SK-N-SH treated with all-trans-retinoic acid at 6 μM for 48 hours (cell line): ENCODE results near the gene NAA38.

Experiments used
- OSR1 ChIP-seq: fragments of 250-450 bp; sonication (Bioruptor Pico); IDR thresholded peaks from 2 replicates; pipeline ENCODE4 v1.8.0; 2022; ENCODE audit warnings: moderate library complexity, mild to moderate bottlenecking, inconsistent platforms
- PPARA ChIP-seq: fragments of 250-450 bp; sonication (Bioruptor Pico); IDR thresholded peaks from 2 replicates; pipeline ENCODE4 v1.5.0; 2020; ENCODE audit warnings: mild to moderate bottlenecking, borderline replicate concordance
- TOX ChIP-seq: fragments of 250-450 bp; sonication (Bioruptor Pico); IDR thresholded peaks from 2 replicates; pipeline ENCODE4 v1.8.0; 2021; ENCODE audit warnings: mild to moderate bottlenecking, moderate library complexity, borderline replicate concordance
- ZC3H10 ChIP-seq: fragments of 250-450 bp; sonication (Bioruptor Pico); IDR thresholded peaks from 2 replicates; pipeline ENCODE4 v1.5.1; 2021; ENCODE audit warnings: mild to moderate bottlenecking, moderate library complexity
- ZFP30 ChIP-seq: fragments of 450-650 bp; formaldehyde crosslinking; IDR thresholded peaks from 2 replicates; pipeline ENCODE4 v1.5.0; 2022; ENCODE audit warnings: mild to moderate bottlenecking, moderate library complexity
- TF ChIP-seq, protein P1 (sequence below): fragments of 250-450 bp; sonication (Bioruptor Pico); IDR thresholded peaks from 2 replicates; pipeline ENCODE4 v1.8.0; 2020; ENCODE audit warnings: mild to moderate bottlenecking, moderate library complexity, borderline replicate concordance
- TF ChIP-seq, protein P2 (sequence below): fragments of 250-450 bp; sonication (Bioruptor Pico); IDR thresholded peaks from 2 replicates; pipeline ENCODE4 v1.5.0; 2020; ENCODE audit warnings: mild to moderate bottlenecking, moderate library complexity
- TF ChIP-seq, protein P3 (sequence below): fragments of 250-450 bp; sonication (Bioruptor Pico); IDR thresholded peaks from 2 replicates; pipeline ENCODE4 v1.8.0; 2021; ENCODE audit warnings: low read depth, mild to moderate bottlenecking, moderate library complexity, borderline replicate concordance
- TF ChIP-seq, protein P4 (sequence below): fragments of 250-450 bp; sonication (Bioruptor Pico); IDR thresholded peaks from 2 replicates; pipeline ENCODE4 v1.5.1; 2020; ENCODE audit warnings: low read depth, mild to moderate bottlenecking, moderate library complexity

DNA sequence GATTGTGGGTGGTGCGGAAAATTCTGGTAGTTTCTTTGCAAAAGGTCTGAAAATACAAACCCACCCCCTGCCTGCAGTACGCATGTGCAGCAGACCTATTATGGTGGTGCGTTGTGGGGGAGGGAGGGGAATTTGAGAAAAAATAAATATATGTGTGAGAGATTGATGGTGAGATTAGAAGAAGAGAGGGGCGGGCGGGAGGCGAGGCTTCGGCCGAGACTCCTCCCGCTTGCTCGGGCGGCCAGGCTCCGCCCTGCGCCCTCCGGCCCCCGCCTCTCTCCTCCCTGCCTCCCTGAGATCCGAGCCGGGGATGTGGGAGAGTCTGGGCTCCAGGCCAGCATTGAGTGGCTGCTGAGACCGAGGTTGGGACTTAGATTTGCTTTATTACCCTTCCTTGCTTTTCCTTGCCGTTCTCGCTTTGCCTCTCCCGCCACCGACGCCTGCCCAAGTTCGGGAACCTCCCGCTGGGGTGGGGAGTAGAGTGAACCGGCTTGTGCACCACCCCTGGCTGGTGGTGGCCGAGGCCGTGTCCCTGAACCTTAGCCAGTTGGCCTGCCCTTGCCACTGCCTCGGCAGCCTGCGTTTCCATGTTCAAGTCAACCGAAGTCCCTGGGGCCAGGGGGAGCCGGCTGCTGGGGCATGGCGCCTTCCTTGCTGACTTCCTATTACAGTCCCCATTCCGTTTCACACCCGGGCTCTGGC lies 30.3 kb upstream of the NAA38 start:
- TF ChIP-seq, protein P1, sequence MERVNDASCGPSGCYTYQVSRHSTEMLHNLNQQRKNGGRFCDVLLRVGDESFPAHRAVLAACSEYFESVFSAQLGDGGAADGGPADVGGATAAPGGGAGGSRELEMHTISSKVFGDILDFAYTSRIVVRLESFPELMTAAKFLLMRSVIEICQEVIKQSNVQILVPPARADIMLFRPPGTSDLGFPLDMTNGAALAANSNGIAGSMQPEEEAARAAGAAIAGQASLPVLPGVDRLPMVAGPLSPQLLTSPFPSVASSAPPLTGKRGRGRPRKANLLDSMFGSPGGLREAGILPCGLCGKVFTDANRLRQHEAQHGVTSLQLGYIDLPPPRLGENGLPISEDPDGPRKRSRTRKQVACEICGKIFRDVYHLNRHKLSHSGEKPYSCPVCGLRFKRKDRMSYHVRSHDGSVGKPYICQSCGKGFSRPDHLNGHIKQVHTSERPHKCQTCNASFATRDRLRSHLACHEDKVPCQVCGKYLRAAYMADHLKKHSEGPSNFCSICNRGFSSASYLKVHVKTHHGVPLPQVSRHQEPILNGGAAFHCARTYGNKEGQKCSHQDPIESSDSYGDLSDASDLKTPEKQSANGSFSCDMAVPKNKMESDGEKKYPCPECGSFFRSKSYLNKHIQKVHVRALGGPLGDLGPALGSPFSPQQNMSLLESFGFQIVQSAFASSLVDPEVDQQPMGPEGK (CRISPR knock-in tag), result no peak
- TF ChIP-seq ZFP30 (CRISPR knock-in tag) (no peak), PPARA (CRISPR knock-in tag) (no peak), OSR1 (CRISPR knock-in tag) (no peak), TOX (CRISPR knock-in tag) (no peak), ZC3H10 (CRISPR knock-in tag) (no peak)
- TF ChIP-seq, protein P2, sequence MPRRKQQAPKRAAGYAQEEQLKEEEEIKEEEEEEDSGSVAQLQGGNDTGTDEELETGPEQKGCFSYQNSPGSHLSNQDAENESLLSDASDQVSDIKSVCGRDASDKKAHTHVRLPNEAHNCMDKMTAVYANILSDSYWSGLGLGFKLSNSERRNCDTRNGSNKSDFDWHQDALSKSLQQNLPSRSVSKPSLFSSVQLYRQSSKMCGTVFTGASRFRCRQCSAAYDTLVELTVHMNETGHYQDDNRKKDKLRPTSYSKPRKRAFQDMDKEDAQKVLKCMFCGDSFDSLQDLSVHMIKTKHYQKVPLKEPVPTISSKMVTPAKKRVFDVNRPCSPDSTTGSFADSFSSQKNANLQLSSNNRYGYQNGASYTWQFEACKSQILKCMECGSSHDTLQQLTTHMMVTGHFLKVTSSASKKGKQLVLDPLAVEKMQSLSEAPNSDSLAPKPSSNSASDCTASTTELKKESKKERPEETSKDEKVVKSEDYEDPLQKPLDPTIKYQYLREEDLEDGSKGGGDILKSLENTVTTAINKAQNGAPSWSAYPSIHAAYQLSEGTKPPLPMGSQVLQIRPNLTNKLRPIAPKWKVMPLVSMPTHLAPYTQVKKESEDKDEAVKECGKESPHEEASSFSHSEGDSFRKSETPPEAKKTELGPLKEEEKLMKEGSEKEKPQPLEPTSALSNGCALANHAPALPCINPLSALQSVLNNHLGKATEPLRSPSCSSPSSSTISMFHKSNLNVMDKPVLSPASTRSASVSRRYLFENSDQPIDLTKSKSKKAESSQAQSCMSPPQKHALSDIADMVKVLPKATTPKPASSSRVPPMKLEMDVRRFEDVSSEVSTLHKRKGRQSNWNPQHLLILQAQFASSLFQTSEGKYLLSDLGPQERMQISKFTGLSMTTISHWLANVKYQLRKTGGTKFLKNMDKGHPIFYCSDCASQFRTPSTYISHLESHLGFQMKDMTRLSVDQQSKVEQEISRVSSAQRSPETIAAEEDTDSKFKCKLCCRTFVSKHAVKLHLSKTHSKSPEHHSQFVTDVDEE (CRISPR knock-in tag), result no peak
- TF ChIP-seq, protein P3, sequence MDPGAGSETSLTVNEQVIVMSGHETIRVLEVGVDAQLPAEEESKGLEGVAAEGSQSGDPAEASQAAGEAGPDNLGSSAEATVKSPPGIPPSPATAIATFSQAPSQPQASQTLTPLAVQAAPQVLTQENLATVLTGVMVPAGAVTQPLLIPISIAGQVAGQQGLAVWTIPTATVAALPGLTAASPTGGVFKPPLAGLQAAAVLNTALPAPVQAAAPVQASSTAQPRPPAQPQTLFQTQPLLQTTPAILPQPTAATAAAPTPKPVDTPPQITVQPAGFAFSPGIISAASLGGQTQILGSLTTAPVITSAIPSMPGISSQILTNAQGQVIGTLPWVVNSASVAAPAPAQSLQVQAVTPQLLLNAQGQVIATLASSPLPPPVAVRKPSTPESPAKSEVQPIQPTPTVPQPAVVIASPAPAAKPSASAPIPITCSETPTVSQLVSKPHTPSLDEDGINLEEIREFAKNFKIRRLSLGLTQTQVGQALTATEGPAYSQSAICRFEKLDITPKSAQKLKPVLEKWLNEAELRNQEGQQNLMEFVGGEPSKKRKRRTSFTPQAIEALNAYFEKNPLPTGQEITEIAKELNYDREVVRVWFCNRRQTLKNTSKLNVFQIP (CRISPR knock-in tag), result no peak
- TF ChIP-seq, protein P4, sequence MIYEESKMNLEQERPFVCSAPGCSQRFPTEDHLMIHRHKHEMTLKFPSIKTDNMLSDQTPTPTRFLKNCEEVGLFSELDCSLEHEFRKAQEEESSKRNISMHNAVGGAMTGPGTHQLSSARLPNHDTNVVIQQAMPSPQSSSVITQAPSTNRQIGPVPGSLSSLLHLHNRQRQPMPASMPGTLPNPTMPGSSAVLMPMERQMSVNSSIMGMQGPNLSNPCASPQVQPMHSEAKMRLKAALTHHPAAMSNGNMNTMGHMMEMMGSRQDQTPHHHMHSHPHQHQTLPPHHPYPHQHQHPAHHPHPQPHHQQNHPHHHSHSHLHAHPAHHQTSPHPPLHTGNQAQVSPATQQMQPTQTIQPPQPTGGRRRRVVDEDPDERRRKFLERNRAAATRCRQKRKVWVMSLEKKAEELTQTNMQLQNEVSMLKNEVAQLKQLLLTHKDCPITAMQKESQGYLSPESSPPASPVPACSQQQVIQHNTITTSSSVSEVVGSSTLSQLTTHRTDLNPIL (CRISPR knock-in tag), result no peak
